SHP77 treated with DMSO at 0.1 percent for 48 hours (cell line): Measurements from ENCODE around the gene SH3RF2.
"Not testable (repeated sequence)": the region's sequence is repeated elsewhere in the genome, so short reads cannot be mapped to it uniquely, and the experiment has no call there.

Experiments
- DNase-seq: peaks from one replicate; lab custom pipeline; 2025; lab: John Stamatoyannopoulos, UW

Gene SH3RF2

DNA sequence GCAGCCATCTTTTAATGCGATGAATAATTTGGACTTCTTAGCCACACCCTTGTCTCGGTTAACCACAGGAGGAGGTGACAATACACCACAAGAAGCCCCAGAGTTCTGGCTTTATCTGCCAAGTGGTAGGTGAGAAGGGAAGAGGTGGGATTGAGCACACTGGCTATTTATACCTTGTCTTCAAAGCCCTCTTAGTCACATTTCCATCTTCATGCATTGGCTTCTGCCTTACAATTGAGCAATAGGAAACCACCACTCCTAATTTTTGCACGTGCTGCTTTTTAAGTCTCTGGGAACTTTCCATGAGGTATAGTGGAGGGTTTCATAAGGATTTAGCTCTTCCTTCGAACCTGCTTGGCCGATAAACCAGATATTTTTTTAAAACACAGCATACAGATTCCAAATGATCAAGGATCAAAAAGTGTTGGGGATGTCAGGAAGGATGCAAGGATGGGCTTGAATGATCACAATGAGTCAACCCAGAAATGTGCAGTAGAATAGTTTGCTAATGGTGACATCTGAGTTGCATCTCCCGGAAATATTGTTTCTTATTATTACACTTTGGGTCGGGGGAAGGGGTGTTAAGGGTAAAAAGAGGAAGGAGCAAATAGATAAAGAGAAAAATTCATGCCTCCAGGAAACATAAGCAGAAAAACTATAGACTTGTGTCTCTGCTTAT lies 143.5 kb downstream of the SH3RF2 start:
- no peak for DNase-seq

DNA sequence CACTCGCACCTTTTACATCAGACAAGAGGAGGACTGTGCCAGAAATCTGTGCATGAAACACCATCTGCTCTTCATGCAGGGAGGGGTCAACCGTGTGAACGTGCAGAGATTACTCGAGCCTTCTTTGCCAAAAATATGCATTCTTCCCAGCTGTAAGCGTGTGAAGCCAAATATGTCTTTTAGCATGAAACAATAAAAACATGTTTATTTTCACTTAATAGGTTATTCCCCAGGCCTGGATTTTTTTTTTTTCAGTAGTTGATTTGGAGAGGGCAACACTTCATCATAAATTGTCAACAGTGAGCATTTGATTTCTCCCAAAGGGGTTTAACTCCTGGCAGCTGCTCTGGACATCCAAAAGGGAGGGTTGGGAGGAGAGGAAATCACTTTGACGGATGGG lies 145.2 kb downstream of the SH3RF2 start:
- no peak for DNase-seq

DNA sequence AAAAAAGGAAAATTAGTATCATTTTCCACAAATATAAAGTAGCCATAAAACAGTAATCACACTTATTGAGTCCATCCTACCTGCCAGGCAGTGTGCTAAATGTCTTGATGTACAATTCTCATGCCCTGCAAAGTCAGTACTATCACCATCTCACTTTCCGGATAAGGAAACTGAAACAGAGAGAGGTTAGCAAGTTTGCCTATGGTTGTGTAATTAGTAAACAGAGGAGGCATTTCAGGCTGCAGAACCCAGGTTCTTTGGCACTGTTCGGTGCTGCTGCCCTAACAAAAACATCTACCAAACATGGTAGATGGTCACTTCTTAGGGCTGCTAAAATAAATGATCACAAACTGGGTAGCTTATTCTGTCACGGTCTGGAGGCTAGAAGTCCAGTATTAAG lies 146.4 kb downstream of the SH3RF2 start:
- DNase-seq, result no peak

DNA sequence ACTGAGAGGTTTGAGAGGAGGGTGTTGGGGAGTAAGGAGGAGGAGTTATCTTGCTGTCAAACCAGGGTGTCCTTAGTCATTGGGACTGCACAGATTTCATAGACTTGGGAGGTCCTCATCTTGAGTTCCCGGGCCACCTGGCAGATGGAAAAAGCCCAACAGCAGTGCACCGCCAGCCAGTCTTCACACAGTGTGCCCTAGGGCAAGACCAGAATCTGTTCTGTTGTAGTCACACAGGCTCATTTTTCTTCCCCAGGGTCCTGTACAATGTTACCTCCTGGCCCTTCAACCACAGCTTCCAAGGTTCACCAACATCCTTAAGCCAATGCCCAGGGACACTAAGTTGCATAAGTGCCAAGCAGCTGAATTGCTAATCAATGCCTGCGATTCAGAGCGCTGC lies 148.0 kb downstream of the SH3RF2 start:
- DNase-seq, result no peak

DNA sequence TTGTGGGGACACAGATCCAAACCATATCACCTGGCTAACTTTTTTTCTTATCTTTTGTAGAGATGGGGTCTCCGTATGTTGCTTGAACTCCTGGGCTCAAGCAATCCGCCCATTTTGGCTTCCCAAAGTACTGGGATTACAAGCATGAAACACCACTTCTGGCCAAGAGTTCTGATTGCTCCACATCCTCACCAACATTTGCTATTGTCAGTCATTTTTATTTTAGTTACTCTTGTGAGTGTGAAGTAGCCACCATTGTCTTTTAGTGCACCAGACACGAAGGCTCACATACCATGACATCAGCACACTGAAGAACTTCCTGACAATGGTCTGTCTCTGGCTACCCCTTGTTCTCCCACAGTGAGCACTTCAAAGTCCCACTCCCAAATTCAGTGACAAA lies 151.7 kb downstream of the SH3RF2 start:
- no peak for DNase-seq

DNA sequence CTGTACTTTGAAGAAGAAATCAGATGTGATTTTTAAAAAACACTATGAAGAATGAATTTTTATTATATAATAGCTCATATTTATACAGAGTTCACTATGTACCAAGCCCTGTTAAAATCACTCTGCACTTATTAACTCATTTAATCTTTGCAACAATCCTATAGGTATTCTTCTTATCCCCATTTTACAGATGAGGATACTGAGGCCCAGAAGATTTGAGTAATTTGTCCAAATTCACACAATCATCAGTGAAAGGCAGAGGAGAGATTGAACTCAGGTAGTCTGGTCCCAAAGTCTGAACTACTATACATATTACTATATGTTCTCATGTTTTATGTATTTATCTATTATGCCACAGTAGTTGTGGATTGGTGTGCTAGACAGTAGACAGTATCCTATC lies 152.9 kb downstream of the SH3RF2 start:
- no peak for DNase-seq

DNA sequence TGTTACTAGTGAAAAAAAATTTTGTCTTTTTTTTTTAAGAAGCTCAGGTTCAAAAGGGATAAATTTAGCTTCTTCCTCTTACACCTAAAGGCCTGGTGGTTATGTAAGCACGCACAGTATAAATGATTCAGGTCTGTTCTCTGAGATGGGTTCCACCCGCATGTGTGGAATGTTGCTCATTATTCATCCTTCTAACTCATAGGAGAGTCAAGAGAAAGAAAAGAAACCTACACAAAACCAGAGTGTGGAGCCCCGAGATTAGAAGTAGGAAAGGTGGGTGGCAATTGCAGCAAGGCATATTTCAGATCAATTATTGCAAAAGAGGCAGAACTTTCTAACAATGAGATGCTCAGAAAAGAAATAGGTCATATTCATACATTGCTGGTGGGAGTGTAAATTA lies 155.5 kb downstream of the SH3RF2 start:
- no peak for DNase-seq

DNA sequence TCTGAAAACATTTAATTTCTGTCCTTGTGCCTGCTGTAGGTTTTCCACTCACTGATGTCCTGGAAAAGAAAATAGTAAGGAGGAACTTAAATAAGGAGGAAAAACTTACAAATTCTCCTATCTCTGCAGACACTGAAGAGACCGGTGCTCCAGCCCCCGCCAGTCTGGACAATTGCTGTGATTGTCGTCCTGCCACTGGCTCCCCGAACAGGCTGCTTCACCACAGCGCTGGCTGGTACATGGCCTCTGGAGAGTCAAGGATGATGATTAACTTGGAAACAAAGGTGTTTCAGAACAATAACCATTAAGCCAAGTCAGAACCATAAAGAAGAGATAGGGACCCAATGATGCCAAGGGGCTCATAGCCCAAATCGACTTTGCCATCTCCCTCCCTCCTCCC lies 161.7 kb downstream of the SH3RF2 start:
- no peak for DNase-seq

DNA sequence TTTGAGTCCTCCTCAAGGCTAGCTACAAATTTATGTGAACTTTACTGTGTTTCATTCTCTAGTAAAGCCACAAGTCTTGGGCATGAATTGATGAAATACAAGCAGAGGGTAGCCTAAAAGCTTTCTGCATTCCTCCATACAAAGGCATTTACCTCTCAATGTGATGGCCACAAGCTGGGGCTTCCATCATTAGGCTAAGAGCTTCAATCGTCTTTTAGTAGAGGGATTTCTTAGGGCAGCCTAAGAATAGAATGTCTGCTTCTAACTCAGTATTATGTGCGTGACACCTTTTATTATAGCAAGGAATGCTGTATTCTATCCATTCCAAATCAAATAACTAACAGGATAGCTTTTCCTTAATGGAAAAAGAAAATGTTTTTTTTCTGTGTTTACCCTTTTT lies 165.3 kb downstream of the SH3RF2 start:
- no peak for DNase-seq

DNA sequence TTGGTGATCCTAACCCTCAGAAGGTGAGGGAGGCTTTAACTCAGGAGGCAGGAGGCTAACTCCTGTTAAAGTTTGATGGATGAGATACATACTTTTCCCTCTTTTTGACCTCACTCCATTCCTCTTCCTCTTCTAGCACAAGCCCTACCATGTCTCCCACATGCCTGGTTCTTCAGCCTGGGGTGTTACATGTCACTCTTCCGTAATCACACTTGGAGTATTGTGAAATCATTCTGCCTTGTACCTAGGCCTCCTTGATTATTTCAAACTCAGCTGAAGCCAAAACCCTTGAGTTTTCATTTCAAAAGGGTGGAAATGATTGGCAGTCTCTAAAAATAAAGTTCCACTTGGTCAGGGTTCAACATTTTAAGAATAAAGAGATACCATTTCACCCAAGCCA lies 167.2 kb downstream of the SH3RF2 start:
- no peak for DNase-seq

DNA sequence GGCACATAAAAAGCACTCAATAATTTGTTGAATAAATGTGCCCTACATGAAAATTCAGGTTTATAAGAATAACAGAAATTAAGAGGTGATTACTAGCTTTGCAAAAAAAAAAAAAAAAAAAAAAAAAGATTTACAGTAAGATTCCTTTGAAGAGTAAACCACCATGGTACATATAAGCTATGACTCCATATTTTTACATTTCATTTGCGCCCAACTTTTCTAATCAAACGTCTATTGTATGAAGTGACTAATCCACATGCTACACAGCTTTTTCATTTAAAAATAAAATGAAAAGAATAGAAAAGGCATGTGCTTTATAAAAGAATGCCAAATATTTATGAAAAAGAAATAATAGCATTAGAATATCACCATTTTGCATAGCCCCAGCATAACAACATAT lies 169.1 kb downstream of the SH3RF2 start, which contains the start of gene PLAC8L1:
PLAC8L1 (minus strand) TSS at position 101 of the 400 bp plus-strand sequence. CDS start 1,266 bp downstream, outside the sequence.
- no peak for DNase-seq

DNA sequence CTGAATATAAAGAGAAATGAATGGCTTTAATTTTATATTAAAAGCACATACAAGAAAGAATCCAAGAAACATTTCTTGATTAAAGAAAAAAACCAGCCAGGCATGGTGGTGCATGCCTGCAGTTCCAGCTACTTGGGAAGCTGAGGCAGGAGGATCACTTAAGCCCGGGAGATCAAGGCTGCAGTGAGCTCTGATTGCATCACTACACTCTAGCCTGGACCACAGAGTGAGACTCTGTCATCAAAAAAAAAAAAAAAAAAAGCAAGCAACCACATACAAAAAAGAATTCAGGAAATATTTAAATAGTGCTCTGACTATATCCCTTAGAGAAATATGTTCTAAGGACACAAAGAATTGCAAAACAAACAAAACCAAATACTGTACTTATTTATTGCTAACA lies 171.5 kb downstream of the SH3RF2 start:
- no peak for DNase-seq

DNA sequence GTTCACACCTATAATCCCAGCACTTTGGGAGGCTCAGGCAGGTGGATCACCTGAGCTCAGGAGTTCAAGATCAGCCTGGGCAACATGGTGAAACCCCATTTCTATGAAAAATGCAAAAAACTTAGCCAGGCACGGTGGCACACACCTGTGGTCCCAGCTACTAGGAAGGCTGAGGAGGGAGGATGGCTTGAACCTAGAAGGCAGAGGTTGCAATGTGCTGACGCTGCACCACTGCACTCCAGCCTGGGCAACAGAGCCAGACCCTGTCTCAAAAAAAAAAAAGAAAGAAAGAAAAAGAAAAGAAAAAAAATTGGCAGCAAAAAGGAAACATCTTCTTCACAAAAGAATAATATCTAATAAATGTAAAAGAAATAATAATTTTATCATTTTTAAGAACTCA lies 172.5 kb downstream of the SH3RF2 start:
- not testable (repeated sequence) for DNase-seq

DNA sequence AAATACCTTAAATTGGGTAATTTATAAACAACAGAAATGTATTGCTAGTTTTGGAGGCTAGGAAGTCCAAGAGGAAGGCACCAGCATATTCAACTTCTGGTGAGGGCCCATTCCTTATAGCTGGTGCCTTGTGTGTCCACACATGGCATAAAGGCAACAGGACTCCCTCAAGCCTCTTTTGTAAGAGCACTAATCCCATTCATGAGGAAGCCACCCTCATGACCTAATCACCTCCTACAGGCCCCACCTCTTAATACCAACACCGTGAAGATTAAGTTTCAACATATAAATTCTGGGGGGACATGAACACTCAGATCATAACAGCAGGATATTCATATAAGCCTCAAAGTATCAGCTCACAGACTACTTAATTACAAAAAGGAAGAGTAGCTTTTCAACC lies 173.0 kb downstream of the SH3RF2 start:
- DNase-seq, result no peak

DNA sequence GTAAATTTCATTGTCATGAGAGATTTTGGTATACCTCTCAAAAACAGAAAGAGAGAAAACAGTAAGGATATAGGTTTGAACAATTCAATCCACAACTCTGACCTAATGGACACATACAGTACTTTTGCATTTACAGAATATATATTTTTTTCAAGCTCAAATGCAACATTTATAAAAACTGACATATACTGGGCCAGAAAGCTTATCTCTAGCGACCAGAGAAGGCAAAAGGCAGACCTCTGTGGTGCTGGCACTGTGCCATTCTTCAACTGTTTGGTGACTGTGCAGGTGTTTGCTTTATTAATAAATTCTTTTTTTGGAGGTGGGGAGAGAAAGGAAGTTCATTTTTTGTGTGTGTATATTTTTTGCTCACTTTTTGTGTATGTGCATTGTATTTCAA lies 175.0 kb downstream of the SH3RF2 start:
- DNase-seq, result no peak

DNA sequence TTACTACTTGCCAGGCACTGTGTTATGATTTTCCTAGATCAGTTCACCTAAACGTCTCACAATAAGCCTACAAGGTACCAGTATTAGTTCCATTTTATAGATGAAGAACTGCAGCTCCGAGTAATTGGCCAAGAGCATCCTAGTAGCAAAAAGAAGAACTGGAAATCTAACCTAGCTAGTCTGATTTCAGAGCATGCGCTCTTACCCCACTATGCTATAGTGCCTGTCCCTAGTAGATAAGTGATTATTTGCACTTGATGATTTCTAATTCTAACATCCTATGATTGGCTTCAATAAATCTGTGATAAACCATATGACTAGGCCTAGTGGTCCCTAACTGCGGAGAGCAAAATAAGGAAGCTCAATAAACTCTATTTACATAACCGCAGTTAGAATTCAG lies 176.1 kb downstream of the SH3RF2 start:
- DNase-seq, result no peak
